H9 (cell line): Measurements from ENCODE around the gene FBXL2. TPM values are rescaled to one million over a fixed set of nuclear protein-coding genes. Genes with fewer than 3 reads are reported as not detected.

Experiments
- DNase-seq: peaks from one replicate; pipeline ENCODE4 v3.0.0-alpha.2; 2017
- H2AFZ ChIP-seq: one replicate; pipeline ENCODE4 v1.6.1; 2013; ENCODE audit warnings: mild to moderate bottlenecking, low read length, control low read depth, moderate library complexity
- H2AK5ac ChIP-seq: 2 replicates; pipeline ENCODE4 v1.6.1; 2013; ENCODE audit warnings: low read length, control low read depth, mixed read lengths; ENCODE audit not compliant: insufficient read length
- H2BK120ac ChIP-seq: one replicate; pipeline ENCODE4 v1.6.1; 2013; ENCODE audit warnings: low read depth, mild to moderate bottlenecking, low read length, control low read depth, inconsistent platforms; ENCODE audit not compliant: poor library complexity, severe bottlenecking
- H2BK12ac ChIP-seq: 2 replicates; pipeline ENCODE4 v1.6.1; 2013; ENCODE audit warnings: low read length, control low read depth, mixed read lengths, low read depth; ENCODE audit not compliant: insufficient read length
- H2BK15ac ChIP-seq: 2 replicates; pipeline ENCODE4 v1.6.1; 2013; ENCODE audit warnings: low read depth, low read length, control low read depth
- H2BK20ac ChIP-seq: one replicate; pipeline ENCODE4 v1.6.1; 2013; ENCODE audit warnings: low read depth, mild to moderate bottlenecking, low read length, control low read depth, inconsistent platforms; ENCODE audit not compliant: poor library complexity, severe bottlenecking
- H2BK5ac ChIP-seq: 2 replicates; pipeline ENCODE4 v1.6.1; 2013; ENCODE audit warnings: low read length, control low read depth, mixed read lengths; ENCODE audit not compliant: insufficient read length
- H3K14ac ChIP-seq: 2 replicates; pipeline ENCODE4 v1.6.1; 2013; ENCODE audit warnings: low read length, control low read depth; ENCODE audit not compliant: insufficient read depth
- H3K18ac ChIP-seq: 2 replicates; pipeline ENCODE4 v1.6.1; 2013; ENCODE audit warnings: low read depth, mild to moderate bottlenecking, mixed read lengths, low read length, control low read depth; ENCODE audit not compliant: insufficient read length
- H3K23ac ChIP-seq: 2 replicates; pipeline ENCODE4 v1.6.1; 2013; ENCODE audit warnings: low read length, control low read depth, mixed read lengths, low read depth; ENCODE audit not compliant: insufficient read length
- H3K23me2 ChIP-seq: 2 replicates; pipeline ENCODE4 v1.6.1; 2013; ENCODE audit warnings: low read depth, mild to moderate bottlenecking, mixed read lengths, low read length, control low read depth; ENCODE audit not compliant: insufficient read length, poor library complexity, severe bottlenecking
- H3K27ac ChIP-seq: 2 replicates; pipeline ENCODE4 v1.5.1; 2013; ENCODE audit warnings: low read length, control low read depth, mixed read lengths, low read depth; ENCODE audit not compliant: insufficient read length
- H3K27me3 ChIP-seq: 2 replicates; pipeline ENCODE4 v1.6.1; 2013; ENCODE audit warnings: low read length, control low read depth, inconsistent platforms; ENCODE audit not compliant: insufficient read depth
- H3K4ac ChIP-seq: 2 replicates; pipeline ENCODE4 v1.6.1; 2013; ENCODE audit warnings: low read depth, mild to moderate bottlenecking, control low read depth, inconsistent platforms, low read length, moderate library complexity
- H3K4me1 ChIP-seq: 2 replicates; pipeline ENCODE4 v1.6.1; 2013; ENCODE audit warnings: low read length, control low read depth, inconsistent platforms; ENCODE audit not compliant: insufficient read depth
- H3K4me2 ChIP-seq: 2 replicates; pipeline ENCODE4 v1.6.1; 2013; ENCODE audit warnings: low read length, control low read depth, mixed read lengths; ENCODE audit not compliant: insufficient read length, insufficient read depth
- H3K56ac ChIP-seq: 2 replicates; pipeline ENCODE4 v1.6.1; 2013; ENCODE audit warnings: low read depth, mild to moderate bottlenecking, mixed read lengths, low read length, control low read depth; ENCODE audit not compliant: insufficient read length
- H3K79me1 ChIP-seq: 2 replicates; pipeline ENCODE4 v1.6.1; 2013; ENCODE audit warnings: low read depth, mild to moderate bottlenecking, moderate library complexity, low read length, control low read depth, inconsistent platforms; ENCODE audit not compliant: insufficient read depth, poor library complexity, severe bottlenecking
- H3K79me2 ChIP-seq: 2 replicates; pipeline ENCODE4 v1.6.1; 2013; ENCODE audit warnings: low read length, control low read depth, inconsistent platforms; ENCODE audit not compliant: insufficient read depth
- H3K9ac ChIP-seq: 2 replicates; pipeline ENCODE4 v1.6.1; 2013; ENCODE audit warnings: low read length, control low read depth, mixed read lengths; ENCODE audit not compliant: insufficient read length; ENCODE audit errors: extremely low read depth
- H3K9me3 ChIP-seq: one replicate; pipeline ENCODE4 v1.6.1; 2013; ENCODE audit warnings: low read depth, low read length, inconsistent platforms; ENCODE audit not compliant: control insufficient read depth
- H3T11ph ChIP-seq: one replicate; pipeline ENCODE4 v1.6.1; 2013; ENCODE audit warnings: mild to moderate bottlenecking, low read length, control low read depth, inconsistent platforms
- H4K20me1 ChIP-seq: one replicate; pipeline ENCODE4 v1.6.1; 2013; ENCODE audit not compliant: control insufficient read depth, insufficient read length, insufficient read depth
- H4K5ac ChIP-seq: 2 replicates; pipeline ENCODE4 v1.6.1; 2013; ENCODE audit warnings: low read depth, mild to moderate bottlenecking, mixed read lengths, low read length, control low read depth; ENCODE audit not compliant: insufficient read length
- H4K8ac ChIP-seq: replicated peaks from 2 replicates; pipeline ENCODE4 v1.6.1; 2013; ENCODE audit warnings: low read length, control low read depth, mixed read lengths, low read depth; ENCODE audit not compliant: insufficient read length
- H4K91ac ChIP-seq: 2 replicates; pipeline ENCODE4 v1.6.1; 2013; ENCODE audit warnings: low read depth, mild to moderate bottlenecking, moderate library complexity, mixed read lengths, low read length, control low read depth; ENCODE audit not compliant: insufficient read length
- H3K27ac Mint-ChIP-seq, 3 experiments: 2 replicates in 2 of 3; 3 replicates in 1 of 3; pipeline ENCODE4 v1.8.0; 2020 to 2021; ENCODE audit warnings: mixed read lengths in 3 of 3, mild to moderate bottlenecking in 1 of 3, moderate library complexity in 1 of 3
- H3K27me3 Mint-ChIP-seq: 2 replicates; pipeline ENCODE4 v1.8.0; 2021; ENCODE audit warnings: low read depth, mild to moderate bottlenecking, moderate library complexity, mixed read lengths
- H3K36me3 Mint-ChIP-seq, 3 experiments: 2 replicates in 2 of 3; 3 replicates in 1 of 3; pipeline ENCODE4 v1.8.0; 2020 to 2021; ENCODE audit warnings: low read depth in 3 of 3, mixed read lengths in 3 of 3; ENCODE audit not compliant: insufficient read depth in 1 of 3
- H3K4me1 Mint-ChIP-seq, 2 experiments: 2 replicates each; pipeline ENCODE4 v1.8.0; 2020; ENCODE audit warnings: mixed read lengths in 2 of 2
- H3K4me3 Mint-ChIP-seq, 2 experiments: 2 replicates in 1 of 2; 3 replicates in 1 of 2; pipeline ENCODE4 v1.8.0; 2020 to 2021; ENCODE audit warnings: mild to moderate bottlenecking in 2 of 2, mixed read lengths in 2 of 2, moderate library complexity in 1 of 2
- H3K9me3 Mint-ChIP-seq, 2 experiments: 2 replicates in 1 of 2; 3 replicates in 1 of 2; pipeline ENCODE4 v1.8.0; 2020; ENCODE audit warnings: mild to moderate bottlenecking in 2 of 2, mixed read lengths in 2 of 2, moderate library complexity in 1 of 2
- CTCF ChIP-seq: fragments of 200-600 bp; sonication (generic); conservative IDR thresholded peaks from 3 replicates; pipeline ENCODE4 v1.8.0; 2021; ENCODE audit warnings: antibody characterized with exemption, mild to moderate bottlenecking
- WGBS: extraction: QIAGEN DNeasy Blood & Tissue Kit; methylation state at CpG from one replicate; pipeline ENCODE4 v1.1.7; 2013; ENCODE audit warnings: missing lambda C conversion rate, low lambda C conversion rate, mixed read lengths; ENCODE audit not compliant: insufficient read length; ENCODE audit errors: extremely low coverage; 5-methylcytosine and 5-hydroxymethylcytosine counted together
- total RNA-seq: library from RNA; stranded (reverse); gene quantifications from 2 replicates; pipeline ENCODE4 v1.2.1, GENCODE V29; 2021

The FBXL2 gene
- total RNA-seq, 1 experiment from 2014 or later, result 2.7 TPM

- Histone ChIP-seq H2AK5ac (no peak overlapping the region), H3K9ac (no peak overlapping the region), H3K27ac (no peak overlapping the region), H3K14ac (no peak overlapping the region), H3K18ac (no peak overlapping the region), H2BK120ac (no peak overlapping the region), H2BK12ac (no peak overlapping the region), H3K9me3 (no peaks in the 10 kb centered on the region), H3K79me2 (no peaks in the 10 kb centered on the region), H3T11ph (no peak overlapping the region), H3K4me1 (peaks cover 2% of the 10 kb centered on the region; the same call in 1 of the 2 replicates), H3K23ac (no peak overlapping the region), H4K91ac (no peak overlapping the region), H3K27me3 (no peaks in the 10 kb centered on the region), H3K56ac (no peak overlapping the region), H4K5ac (no peak overlapping the region), H4K20me1 (no peaks in the 10 kb centered on the region), H2BK5ac (no peak overlapping the region), H3K23me2 (no peaks in the 10 kb centered on the region), H3K4ac (no peak overlapping the region), H4K8ac (no peak overlapping the region), H2AFZ (no peak overlapping the region), H3K4me2 (no peak overlapping the region), H2BK15ac (no peak overlapping the region), H3K79me1 (no peaks in the 10 kb centered on the region), H2BK20ac (no peak overlapping the region)
- no CpG with 5 or more reads among the region's 7 CpGs for WGBS
- no peaks in the 10 kb centered on the region for H3K9me3 Mint-ChIP-seq
- no peaks in the 10 kb centered on the region for H3K27me3 Mint-ChIP-seq
- no peak overlapping the region for H3K4me3 Mint-ChIP-seq
- peaks cover 27 to 81% (median 74%) of the 10 kb centered on the region in 3 experiments; a peak in 6 of 7 replicates for H3K36me3 Mint-ChIP-seq
- TF ChIP-seq CTCF, result no peak
- H3K4me1 Mint-ChIP-seq, result peaks cover 10 to 11% of the 10 kb centered on the region in 2 experiments
- no peak for DNase-seq
- H3K27ac Mint-ChIP-seq, result peak overlapping the region in 1 of 3 experiments; percentile 69; a peak in 2 of 7 replicates
Measured at GRCh38 chr3:33388374-33389100, 111.3 kb downstream of the FBXL2 start.
